GM12891 (cell line): ENCODE data around the gene EIF2B4.

ENCODE experiments used
- PAX5 ChIP-seq: IDR thresholded peaks from 2 replicates; pipeline ENCODE4 v1.6.1; 2011; ENCODE audit warnings: low read length, moderate library complexity, mild to moderate bottlenecking; ENCODE audit not compliant: insufficient read depth, severe bottlenecking
- POLR2A ChIP-seq: IDR thresholded peaks from 2 replicates; pipeline ENCODE4 v1.6.1; 2011; ENCODE audit warnings: low read depth, low read length, control low read depth
- POLR2AphosphoS5 ChIP-seq: IDR thresholded peaks from 2 replicates; pipeline ENCODE4 v1.6.1; 2011; ENCODE audit warnings: low read depth, low read length, control low read depth
- SPI1 ChIP-seq: IDR thresholded peaks from 2 replicates; pipeline ENCODE4 v1.6.1; 2011; ENCODE audit warnings: low read depth, low read length, control low read depth
- TAF1 ChIP-seq: IDR thresholded peaks from 2 replicates; pipeline ENCODE4 v1.6.1; 2011; ENCODE audit warnings: low read depth, low read length, control low read depth

DNA sequence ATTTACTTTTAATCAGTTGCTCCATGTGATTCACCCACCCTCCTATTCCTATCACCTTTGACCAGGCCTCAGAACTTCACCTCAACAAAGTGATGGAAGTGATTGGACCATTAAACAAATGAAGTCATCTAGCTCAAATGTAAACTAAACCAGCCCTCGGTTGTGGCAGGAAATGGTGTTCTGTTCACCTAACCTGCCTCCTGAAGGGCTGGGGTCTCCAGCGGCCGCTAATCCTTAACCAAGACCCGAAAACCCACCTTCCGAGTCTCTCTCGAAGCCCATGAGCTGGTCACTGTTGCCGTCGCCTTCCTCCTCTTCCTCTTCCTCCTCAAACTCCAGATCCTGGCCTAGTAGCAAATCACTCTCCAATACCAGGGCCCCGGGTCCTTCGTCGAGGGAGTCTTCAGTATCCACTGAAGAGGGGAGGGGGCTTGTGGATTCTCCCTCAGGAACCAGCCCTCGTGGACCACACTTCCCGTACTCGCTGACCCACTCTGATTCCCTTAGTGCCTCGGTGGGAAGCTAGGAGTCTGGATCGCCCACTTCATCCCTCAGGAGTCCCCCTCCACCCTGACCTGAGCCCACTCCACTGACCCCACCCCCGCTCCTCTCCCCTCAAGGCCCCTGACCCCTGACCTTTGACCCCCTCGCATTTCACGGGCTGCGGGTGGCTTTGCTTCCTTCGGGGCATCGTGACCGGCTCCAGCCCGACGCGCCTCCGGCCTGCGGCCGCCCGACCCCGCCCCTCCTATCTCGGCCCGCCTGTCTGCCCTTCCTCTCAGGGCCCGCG, 9.9 kb upstream of the EIF2B4 start:
- TF ChIP-seq TAF1 (no peak), POLR2A (no peak), POLR2AphosphoS5 (no peak; the same call in 1 of the 2 replicates), SPI1 (no peak), PAX5 (no peak)
